ENCODE results near the gene VAV3. TPM values are rescaled to one million over a fixed set of nuclear protein-coding genes. Genes with fewer than 3 reads are reported as not detected.

VAV3 gene
- total and polyA plus RNA-seq, 2 of the 13 experiments (the other 11 are each of a cell fraction or from before 2014, with no cell fraction given) = 15.9 to 29.8 TPM

- TF ChIP-seq HNRNPH1 (optimal IDR thresholded peaks at IDR 0.05; ENCODE audit: low read depth, low read length) = no peak
- peak; percentile 91 for TF ChIP-seq TBX3 (IDR thresholded peaks at IDR 0.05; ENCODE audit: borderline replicate concordance)
- TF ChIP-seq ETV5 (CRISPR knock-in tag; IDR thresholded peaks at IDR 0.05; ENCODE audit: borderline replicate concordance) = peak; percentile 55; the same call in 1 of the 2 replicates
- peak; percentile 59 for TF ChIP-seq JUN (CRISPR knock-in tag; IDR thresholded peaks at IDR 0.05)
- TF ChIP-seq ZNF644 (CRISPR knock-in tag; IDR thresholded peaks at IDR 0.05; ENCODE audit: low read depth) = peak; percentile 70
- TF ChIP-seq NAIF1 (CRISPR knock-in tag; IDR thresholded peaks at IDR 0.05; ENCODE audit: borderline replicate concordance) = no peak
- TF ChIP-seq ZFP90 (CRISPR knock-in tag; IDR thresholded peaks at IDR 0.05; ENCODE audit: borderline replicate concordance) = 0 out of 2 replicates have a peak, but pooled peaks have one; percentile 43
- TF ChIP-seq XRCC5 (optimal IDR thresholded peaks at IDR 0.05; ENCODE audit: low read length) = peak; percentile 26
- peak; percentile 90; the same call in 1 of the 2 replicates for TF ChIP-seq GATA4 (IDR thresholded peaks at IDR 0.05; ENCODE audit: borderline replicate concordance, low read depth)
- 0 out of 2 replicates have a peak, but pooled peaks have one; percentile 42 for TF ChIP-seq ZNF850 (CRISPR knock-in tag; conservative IDR thresholded peaks at IDR 0.05)
- TF ChIP-seq RXRA (CRISPR knock-in tag; IDR thresholded peaks at IDR 0.05) = peak; percentile 67; the same call in 1 of the 2 replicates
- TF ChIP-seq, protein P1, sequence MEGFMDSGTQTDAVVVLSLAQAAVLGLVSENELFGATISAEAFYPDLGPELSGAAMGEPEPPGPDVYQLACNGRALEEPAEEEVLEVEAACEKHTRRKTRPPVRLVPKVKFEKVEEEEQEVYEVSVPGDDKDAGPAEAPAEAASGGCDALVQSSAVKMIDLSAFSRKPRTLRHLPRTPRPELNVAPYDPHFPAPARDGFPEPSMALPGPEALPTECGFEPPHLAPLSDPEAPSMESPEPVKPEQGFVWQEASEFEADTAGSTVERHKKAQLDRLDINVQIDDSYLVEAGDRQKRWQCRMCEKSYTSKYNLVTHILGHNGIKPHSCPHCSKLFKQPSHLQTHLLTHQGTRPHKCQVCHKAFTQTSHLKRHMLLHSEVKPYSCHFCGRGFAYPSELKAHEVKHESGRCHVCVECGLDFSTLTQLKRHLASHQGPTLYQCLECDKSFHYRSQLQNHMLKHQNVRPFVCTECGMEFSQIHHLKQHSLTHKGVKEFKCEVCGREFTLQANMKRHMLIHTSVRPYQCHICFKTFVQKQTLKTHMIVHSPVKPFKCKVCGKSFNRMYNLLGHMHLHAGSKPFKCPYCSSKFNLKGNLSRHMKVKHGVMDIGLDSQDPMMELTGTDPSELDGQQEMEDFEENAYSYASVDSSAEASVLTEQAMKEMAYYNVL (CRISPR knock-in tag; IDR thresholded peaks at IDR 0.05; ENCODE audit: borderline replicate concordance) = peak; percentile 85; the same call in 1 of the 2 replicates
- TF ChIP-seq SSRP1 (CRISPR knock-in tag; IDR thresholded peaks at IDR 0.05) = peak; percentile 25; the same call in 1 of the 2 replicates
- TF ChIP-seq POGZ (CRISPR knock-in tag; IDR thresholded peaks at IDR 0.05) = peak; percentile 85
- TF ChIP-seq REPIN1 (CRISPR knock-in tag; IDR thresholded peaks at IDR 0.05; ENCODE audit: borderline replicate concordance, low read depth) = peak; percentile 49; the same call in 1 of the 2 replicates
- TF ChIP-seq, protein P2, sequence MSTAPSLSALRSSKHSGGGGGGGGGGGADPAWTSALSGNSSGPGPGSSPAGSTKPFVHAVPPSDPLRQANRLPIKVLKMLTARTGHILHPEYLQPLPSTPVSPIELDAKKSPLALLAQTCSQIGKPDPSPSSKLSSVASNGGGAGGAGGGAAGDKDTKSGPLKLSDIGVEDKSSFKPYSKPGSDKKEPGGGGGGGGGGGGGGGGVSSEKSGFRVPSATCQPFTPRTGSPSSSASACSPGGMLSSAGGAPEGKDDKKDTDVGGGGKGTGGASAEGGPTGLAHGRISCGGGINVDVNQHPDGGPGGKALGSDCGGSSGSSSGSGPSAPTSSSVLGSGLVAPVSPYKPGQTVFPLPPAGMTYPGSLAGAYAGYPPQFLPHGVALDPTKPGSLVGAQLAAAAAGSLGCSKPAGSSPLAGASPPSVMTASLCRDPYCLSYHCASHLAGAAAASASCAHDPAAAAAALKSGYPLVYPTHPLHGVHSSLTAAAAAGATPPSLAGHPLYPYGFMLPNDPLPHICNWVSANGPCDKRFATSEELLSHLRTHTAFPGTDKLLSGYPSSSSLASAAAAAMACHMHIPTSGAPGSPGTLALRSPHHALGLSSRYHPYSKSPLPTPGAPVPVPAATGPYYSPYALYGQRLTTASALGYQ (CRISPR knock-in tag; IDR thresholded peaks at IDR 0.05) = peak; percentile 97
- TF ChIP-seq, protein P3, sequence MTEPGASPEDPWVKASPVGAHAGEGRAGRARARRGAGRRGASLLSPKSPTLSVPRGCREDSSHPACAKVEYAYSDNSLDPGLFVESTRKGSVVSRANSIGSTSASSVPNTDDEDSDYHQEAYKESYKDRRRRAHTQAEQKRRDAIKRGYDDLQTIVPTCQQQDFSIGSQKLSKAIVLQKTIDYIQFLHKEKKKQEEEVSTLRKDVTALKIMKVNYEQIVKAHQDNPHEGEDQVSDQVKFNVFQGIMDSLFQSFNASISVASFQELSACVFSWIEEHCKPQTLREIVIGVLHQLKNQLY (CRISPR knock-in tag; IDR thresholded peaks at IDR 0.05) = peak; percentile 88
- peak; percentile 88 for TF ChIP-seq ZNF431 (CRISPR knock-in tag; IDR thresholded peaks at IDR 0.05; ENCODE audit: borderline replicate concordance, low read depth)
- TF ChIP-seq MLXIP (CRISPR knock-in tag; IDR thresholded peaks at IDR 0.05; ENCODE audit: borderline replicate concordance) = no peak
- TF ChIP-seq AGO1 (IDR thresholded peaks at IDR 0.05; ENCODE audit: low read depth, low read length, poor library complexity, severe bottlenecking) = no peak
- TF ChIP-seq MEIS2 (CRISPR knock-in tag; IDR thresholded peaks at IDR 0.05) = peak; percentile 84; the same call in 1 of the 2 replicates
Measured at GRCh38 chr1:107526524-107527198, 438.3 kb downstream of the VAV3 start (continued).
